Activated CD4-positive, alpha-beta memory T cell treated with anti-CD3 and anti-CD28 coated beads for 36 hours (primary cell): ENCODE data around the gene TRHDE. TPM values are rescaled to one million over a fixed set of nuclear protein-coding genes. Genes with fewer than 3 reads are reported as not detected.
"Not testable (repeated sequence)": the region's sequence is repeated elsewhere in the genome, so short reads cannot be mapped to it uniquely, and the experiment has no call there.

ENCODE experiments used
- CTCF ChIA-PET: fragments of 350-600 bp; sonication (Branson Sonifier 250); formaldehyde crosslinking; loops from one replicate; lab custom pipeline; 2021; ENCODE audit warnings: antibody characterized with exemption, inconsistent platforms; lab: Charles Lee
- POLR2A ChIA-PET: fragments of 350-600 bp; sonication (Branson Sonifier 250); formaldehyde crosslinking; loops from one replicate; lab custom pipeline; 2021; ENCODE audit warnings: antibody characterized with exemption; lab: Charles Lee
- DNase-seq: peaks from one replicate; pipeline ENCODE4 v3.0.0-alpha.2; 2020
- H3K27ac Mint-ChIP-seq: one replicate; pipeline ENCODE4 v1.8.0; 2021; ENCODE audit warnings: mixed read lengths
- H3K27me3 Mint-ChIP-seq: one replicate; pipeline ENCODE4 v1.8.0; 2021; ENCODE audit warnings: mixed read lengths
- H3K36me3 Mint-ChIP-seq: one replicate; pipeline ENCODE4 v1.8.0; 2021; ENCODE audit warnings: mixed read lengths
- H3K4me1 Mint-ChIP-seq: one replicate; pipeline ENCODE4 v1.8.0; 2021; ENCODE audit warnings: low read depth, mixed read lengths
- H3K4me3 Mint-ChIP-seq: one replicate; pipeline ENCODE4 v1.8.0; 2021; ENCODE audit warnings: mild to moderate bottlenecking, mixed read lengths
- H3K9me3 Mint-ChIP-seq: one replicate; pipeline ENCODE4 v1.8.0; 2021; ENCODE audit warnings: mixed read lengths
- intact Hi-C: fragments of 100-400 bp; cut with micrococcal nuclease; formaldehyde crosslinking; loops from one replicate; pipeline ENCODE4 v1.15.1; 2023
- total RNA-seq, 2 experiments: library from RNA; stranded (reverse); gene quantifications; one replicate each; pipeline ENCODE4 v1.2.3, GENCODE V29; 2021

TRHDE gene
- total RNA-seq, 2 experiments from 2014 or later, result not detected

- Mint-ChIP-seq H3K4me1 (no peaks in the 10 kb centered on the region), H3K27me3 (no peaks in the 10 kb centered on the region), H3K4me3 (no peak overlapping the region), H3K36me3 (no peaks in the 10 kb centered on the region), H3K9me3 (peaks cover 8% of the 10 kb centered on the region), H3K27ac (no peak overlapping the region)
- intact Hi-C loops, result no loop called here
- ChIA-PET CTCF (no interaction called here), POLR2A (no interaction called here)
- no peak for DNase-seq
Measured at GRCh38 chr12:72692338-72692737, 420.2 kb downstream of the TRHDE start.

DNA sequence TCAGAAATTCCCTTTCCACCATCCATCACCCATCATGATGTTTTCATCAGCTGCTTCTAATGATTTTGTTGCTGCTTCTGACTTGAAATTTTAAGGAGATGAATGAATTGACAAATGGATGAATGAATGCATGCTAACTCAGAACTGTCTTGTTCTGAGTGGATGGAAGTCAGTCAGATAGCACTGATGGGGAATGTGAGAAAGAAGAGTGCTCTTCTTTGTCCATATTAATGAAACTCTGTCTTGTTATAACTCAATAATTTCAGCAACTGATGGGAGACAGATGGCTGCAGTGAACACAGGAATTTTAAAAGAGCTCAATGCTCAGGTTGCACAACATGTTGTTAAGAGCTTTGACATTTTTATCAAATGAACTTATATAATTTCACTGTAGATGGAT lies 422.0 kb downstream of the TRHDE start:
- DNase-seq, result no peak
- no peaks in the 10 kb centered on the region for H3K36me3 Mint-ChIP-seq
- peaks cover 12% of the 10 kb centered on the region for H3K9me3 Mint-ChIP-seq
- H3K27me3 Mint-ChIP-seq, result no peaks in the 10 kb centered on the region
- H3K4me3 Mint-ChIP-seq, result no peak overlapping the region
- intact Hi-C loops, result no loop called here
- CTCF ChIA-PET, result interaction anchor here (0.6 kb wide), 1 partner anchor 680 kb away, joined by 4 read pairs; no protein-coding TSS in a partner anchor
- no peak overlapping the region for H3K27ac Mint-ChIP-seq
- POLR2A ChIA-PET, result no interaction called here
- H3K4me1 Mint-ChIP-seq, result no peaks in the 10 kb centered on the region

DNA sequence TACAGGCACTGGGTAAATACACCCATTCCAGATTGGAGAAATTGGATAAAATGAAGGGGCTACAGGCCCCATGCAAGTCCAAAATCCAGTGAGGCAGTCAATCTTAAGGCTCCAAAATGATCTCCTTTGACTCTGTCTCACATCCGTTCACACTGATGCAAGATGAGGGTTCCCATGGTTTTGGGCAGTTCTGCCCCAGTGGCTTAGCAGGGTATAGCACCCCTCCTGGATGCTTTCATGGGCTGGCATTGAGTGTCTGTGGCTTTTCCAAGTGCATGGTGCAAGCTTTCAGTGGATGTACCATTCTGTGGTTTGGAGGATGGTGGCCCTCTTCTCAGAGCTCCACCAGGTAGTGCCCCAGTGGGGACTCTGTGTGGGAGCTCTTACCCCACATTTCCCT lies 427.2 kb downstream of the TRHDE start:
- Mint-ChIP-seq H3K4me1 (no peaks in the 10 kb centered on the region), H3K36me3 (no peaks in the 10 kb centered on the region), H3K27me3 (no peaks in the 10 kb centered on the region), H3K27ac (no peak overlapping the region), H3K9me3 (peaks cover 28% of the 10 kb centered on the region), H3K4me3 (no peak overlapping the region)
- ChIA-PET CTCF (no interaction called here), POLR2A (no interaction called here)
- DNase-seq, result no peak
- intact Hi-C loops, result no loop called here

- H3K36me3 Mint-ChIP-seq, CTCF ChIA-PET, POLR2A ChIA-PET, H3K27ac Mint-ChIP-seq, H3K9me3 Mint-ChIP-seq, H3K4me3 Mint-ChIP-seq, H3K27me3 Mint-ChIP-seq, DNase-seq, H3K4me1 Mint-ChIP-seq, intact Hi-C loops: not testable (repeated sequence)
Measured at GRCh38 chr12:72712025-72712424, 439.9 kb downstream of the TRHDE start.

- ChIA-PET CTCF (no interaction called here), POLR2A (no interaction called here)
- Mint-ChIP-seq H3K36me3 (no peaks in the 10 kb centered on the region), H3K27me3 (no peaks in the 10 kb centered on the region), H3K9me3 (peaks cover 6% of the 10 kb centered on the region), H3K27ac (no peak overlapping the region), H3K4me3 (no peak overlapping the region), H3K4me1 (no peaks in the 10 kb centered on the region)
- intact Hi-C loops, result no loop called here
- DNase-seq, result no peak
Measured at GRCh38 chr12:72716221-72716620, 444.1 kb downstream of the TRHDE start.

- Mint-ChIP-seq H3K4me1 (no peaks in the 10 kb centered on the region), H3K9me3 (peaks cover 6% of the 10 kb centered on the region), H3K4me3 (no peak overlapping the region), H3K27ac (no peak overlapping the region), H3K27me3 (no peaks in the 10 kb centered on the region), H3K36me3 (no peaks in the 10 kb centered on the region)
- POLR2A ChIA-PET, result no interaction called here
- intact Hi-C loops, result no loop called here
- no peak for DNase-seq
- CTCF ChIA-PET, result no interaction called here
Measured at GRCh38 chr12:72717036-72717435, 444.9 kb downstream of the TRHDE start.
